Activated CD4-positive, alpha-beta T cell treated with anti-CD3 and anti-CD28 coated beads, Interleukin-2, amount 50 U/mL, for 24 hours (primary cell): ENCODE results near the gene SH3RF1.

Experiments
- DNase-seq, 2 donors: peaks; one replicate each; pipeline ENCODE4 v3.0.0-alpha.2; 2020; ENCODE audit warnings: low read depth in 1 of 2, low spot score in 1 of 2

SH3RF1 gene

GRCh38 chr4:169110633-169111032 lies 160.1 kb downstream of the SH3RF1 start:
- DNase-seq, result no peak

- DNase-seq, result no peak
These were observed 161.6 kb downstream of the SH3RF1 start for GRCh38 chr4:169109035-169109675.

GRCh38 chr4:169108303-169108702 lies 162.5 kb downstream of the SH3RF1 start:
- DNase-seq, result no peak

DNA sequence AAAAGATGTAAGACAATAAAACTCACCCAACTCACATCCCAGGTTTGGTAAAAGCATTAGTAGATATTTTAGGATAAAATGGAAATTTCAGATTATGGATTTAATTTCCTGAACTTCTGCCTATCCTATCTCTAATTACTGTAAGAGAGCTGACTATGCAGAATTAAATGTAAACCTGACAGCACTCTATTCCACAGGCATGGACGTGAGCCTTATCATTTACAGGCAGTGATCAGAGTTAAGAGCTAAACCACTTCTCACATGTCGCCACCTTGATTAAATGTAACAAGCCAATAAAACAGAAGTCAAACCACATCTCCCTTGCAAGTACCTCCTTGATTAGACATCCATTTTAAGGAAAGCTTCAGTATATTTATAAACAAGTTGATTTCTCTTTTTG lies 163.2 kb downstream of the SH3RF1 start:
- no peak for DNase-seq

- DNase-seq, result no peak
These were observed 164.0 kb downstream of the SH3RF1 start for GRCh38 chr4:169106696-169107229.

GRCh38 chr4:169105620-169106019 lies 165.1 kb downstream of the SH3RF1 start:
- no peak for DNase-seq

DNA sequence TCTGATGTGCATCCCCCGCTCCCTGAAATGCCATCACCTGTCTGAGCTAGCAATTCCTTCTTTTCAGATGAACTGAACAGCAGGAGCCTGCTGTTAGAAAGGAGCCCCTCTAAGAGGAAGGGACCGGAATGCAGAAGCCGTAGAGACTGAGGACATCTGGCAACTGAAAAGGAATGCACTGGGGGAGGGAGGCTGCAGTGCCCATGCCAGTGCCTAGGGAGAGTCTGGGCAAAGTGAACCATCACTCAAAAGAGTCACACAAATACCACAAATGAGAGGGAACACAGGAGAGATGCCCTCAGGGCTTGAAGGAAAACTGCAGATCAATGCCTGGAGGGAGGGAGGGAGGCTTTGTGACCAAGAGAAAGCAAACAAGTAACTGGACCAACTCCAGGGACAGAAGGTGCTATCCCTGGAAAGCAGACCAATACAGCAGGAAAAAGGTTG lies 166.8 kb downstream of the SH3RF1 start:
- no peak for DNase-seq

DNA sequence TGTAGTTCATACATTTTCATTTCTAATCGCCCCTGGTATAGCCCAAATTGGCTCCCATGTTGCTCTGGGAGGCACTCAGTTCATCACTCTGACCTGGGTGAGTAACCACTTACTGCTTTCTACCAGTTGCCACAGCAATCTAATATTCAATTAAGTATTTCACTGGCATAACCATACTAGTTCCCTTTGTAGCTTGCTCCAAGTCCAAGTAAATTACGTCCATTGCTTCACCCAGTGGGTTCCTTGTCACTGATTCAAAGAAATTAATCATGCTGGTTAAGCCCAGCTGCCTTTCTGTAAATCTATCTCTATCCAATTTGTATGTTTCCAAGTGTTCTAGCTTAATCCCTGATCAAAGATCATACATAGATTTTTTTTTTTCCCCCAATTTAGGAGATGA lies 168.7 kb downstream of the SH3RF1 start:
- no peak for DNase-seq

- no peak for DNase-seq
These were observed 170.1 kb downstream of the SH3RF1 start for GRCh38 chr4:169100670-169101101.

- no peak for DNase-seq
These were observed 171.0 kb downstream of the SH3RF1 start for GRCh38 chr4:169099771-169100180.

GRCh38 chr4:169098969-169099690 lies 171.6 kb downstream of the SH3RF1 start:
- no peak for DNase-seq

DNA sequence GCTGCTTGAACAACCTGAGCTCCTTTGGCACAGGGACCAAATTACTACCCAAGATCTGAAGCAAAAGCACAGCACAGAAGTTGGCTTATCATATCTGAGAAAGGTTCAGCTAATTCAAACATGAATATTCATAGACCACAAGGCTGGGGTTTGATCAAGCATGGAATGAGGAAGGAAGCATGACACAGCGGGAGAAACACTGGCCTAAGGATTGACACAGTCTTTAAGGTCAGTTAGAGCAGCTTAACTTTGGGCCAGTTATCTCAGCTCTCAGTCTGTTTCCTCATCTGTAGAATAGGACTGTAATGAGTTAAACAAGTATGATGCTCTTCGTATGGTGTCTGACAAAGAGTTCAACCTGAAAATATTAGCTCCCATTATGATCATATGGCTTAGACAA lies 172.2 kb downstream of the SH3RF1 start:
- no peak for DNase-seq

GRCh38 chr4:169098054-169098497 lies 172.7 kb downstream of the SH3RF1 start:
- DNase-seq, result no peak

DNA sequence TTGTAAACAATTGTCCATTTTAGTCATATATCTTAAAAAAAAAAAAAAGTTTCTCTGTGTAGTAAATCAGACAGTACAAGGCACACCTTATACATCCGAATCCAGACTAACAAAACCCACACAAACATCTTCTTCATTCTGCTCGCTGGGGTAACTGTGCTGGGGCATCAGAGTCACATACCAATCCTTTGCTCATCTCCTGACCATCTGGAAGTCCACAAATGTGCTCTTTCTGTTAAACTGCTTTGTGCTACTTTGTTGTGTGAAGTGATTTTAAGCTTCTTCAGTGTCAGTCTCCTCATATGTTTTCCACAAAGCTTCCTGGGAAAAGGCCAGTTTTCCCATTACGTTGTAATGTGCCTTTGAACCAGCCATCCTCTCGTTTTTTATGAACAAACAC lies 174.5 kb downstream of the SH3RF1 start:
- DNase-seq, result no peak

DNA sequence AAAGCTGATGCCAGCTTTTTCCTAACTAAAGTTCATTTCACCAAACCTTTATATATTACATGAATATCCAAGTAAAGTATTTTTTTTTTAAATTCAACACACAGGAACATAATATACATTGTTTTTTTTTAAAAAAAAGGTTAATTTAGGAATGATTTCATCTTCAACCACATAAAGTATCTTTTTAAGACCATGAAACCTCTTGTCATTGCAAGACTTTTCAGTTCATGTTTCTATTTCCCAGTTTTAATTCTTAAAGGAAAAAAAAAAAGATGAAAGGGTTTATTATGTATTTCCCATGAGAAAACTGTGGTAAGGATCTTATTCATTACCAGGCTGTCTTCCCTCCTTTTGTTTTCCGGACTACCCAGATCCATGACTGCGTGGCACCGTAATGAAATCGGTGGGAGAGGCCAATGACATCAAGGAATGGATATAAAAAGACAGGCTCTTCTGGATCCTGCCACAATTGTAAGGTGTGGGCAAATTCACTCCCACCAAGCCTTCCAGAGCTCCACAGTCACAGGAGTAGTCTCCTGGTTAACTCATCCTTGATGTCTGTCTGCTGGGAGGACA lies 176.0 kb downstream of the SH3RF1 start:
- no peak for DNase-seq

- no peak for DNase-seq
These were observed 177.8 kb downstream of the SH3RF1 start for GRCh38 chr4:169092889-169093522.

- no peak for DNase-seq
These were observed 180.1 kb downstream of the SH3RF1 start for GRCh38 chr4:169090484-169091215.

- DNase-seq, result no peak
These were observed 181.8 kb downstream of the SH3RF1 start for GRCh38 chr4:169089004-169089403.

- DNase-seq, result no peak
These were observed 185.8 kb downstream of the SH3RF1 start for GRCh38 chr4:169084954-169085353.

DNA sequence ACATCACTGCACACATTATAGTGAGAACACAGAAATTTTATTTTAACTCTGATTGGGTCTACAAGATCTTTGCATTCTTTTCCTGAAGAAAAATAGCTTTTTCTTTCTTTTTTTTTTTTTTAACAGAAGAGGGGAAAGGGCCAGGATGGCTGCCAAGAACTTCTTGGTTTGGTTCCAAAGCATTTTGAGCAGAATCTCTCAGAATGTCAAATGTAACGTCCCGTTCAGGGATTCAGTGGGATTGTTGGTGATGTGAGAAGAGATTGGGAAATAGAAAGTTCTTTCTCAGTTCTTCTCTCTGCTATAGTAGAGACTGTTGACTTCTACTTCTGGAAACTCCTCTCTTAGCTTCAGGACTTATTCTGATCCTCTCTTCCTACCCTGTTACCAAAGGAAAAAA lies 189.8 kb downstream of the SH3RF1 start:
- no peak for DNase-seq
